Liver (tissue), 3 donors: ENCODE data around the gene BCAS4.

Experiments
- EGR1 ChIP-seq, 2 donors: IDR thresholded peaks; 2 replicates each; pipeline ENCODE4 v1.6.1; 2016 to 2018; ENCODE audit warnings: antibody characterized with exemption in 2 of 2, low read depth in 2 of 2
- FOXA1 ChIP-seq: IDR thresholded peaks from 2 replicates; pipeline ENCODE4 v1.6.1; 2016; ENCODE audit warnings: antibody characterized with exemption
- GABPA ChIP-seq, 2 donors: IDR thresholded peaks in 1 of 2; conservative IDR thresholded peaks in 1 of 2; 2 replicates each; pipeline ENCODE4 v1.6.1; 2016; ENCODE audit warnings: antibody characterized with exemption in 2 of 2, mild to moderate bottlenecking in 1 of 2, moderate library complexity in 1 of 2
- JUND ChIP-seq, 2 donors: IDR thresholded peaks; 2 replicates each; pipeline ENCODE4 v1.6.1; 2016; ENCODE audit warnings: antibody characterized with exemption in 2 of 2
- MAX ChIP-seq: IDR thresholded peaks from 2 replicates; pipeline ENCODE4 v1.6.1; 2016; ENCODE audit warnings: antibody characterized with exemption
- REST ChIP-seq: IDR thresholded peaks from 2 replicates; pipeline ENCODE4 v1.6.1; 2016; ENCODE audit warnings: antibody characterized with exemption, mild to moderate bottlenecking
- RXRA ChIP-seq, 2 donors: IDR thresholded peaks; 2 replicates each; pipeline ENCODE4 v1.6.1; 2017 to 2018; ENCODE audit warnings: antibody characterized with exemption in 2 of 2, mild to moderate bottlenecking in 1 of 2
- SP1 ChIP-seq: IDR thresholded peaks from 2 replicates; pipeline ENCODE4 v1.6.1; 2018; ENCODE audit warnings: antibody characterized with exemption, mild to moderate bottlenecking
- TAF1 ChIP-seq: conservative IDR thresholded peaks from 2 replicates; pipeline ENCODE4 v1.6.1; 2016; ENCODE audit warnings: antibody characterized with exemption, mild to moderate bottlenecking
- YY1 ChIP-seq: IDR thresholded peaks from 2 replicates; pipeline ENCODE4 v1.6.1; 2016; ENCODE audit warnings: antibody characterized with exemption, mild to moderate bottlenecking
- ZBTB33 ChIP-seq: IDR thresholded peaks from 2 replicates; pipeline ENCODE4 v1.6.1; 2016; ENCODE audit warnings: antibody characterized with exemption
- TF ChIP-seq, protein P1 (sequence below): fragments of 150-350 bp; IDR thresholded peaks from 2 replicates; pipeline ENCODE4 v1.5.1; 2017; ENCODE audit warnings: improper control_type of control experiment, low read depth, low read length; ENCODE audit not compliant: missing input control
- TF ChIP-seq, protein P2 (sequence below): IDR thresholded peaks from 2 replicates; pipeline ENCODE4 v1.6.1; 2016; ENCODE audit warnings: antibody characterized with exemption
- donor health status: healthy.
- donor health status: healthy.

- TF ChIP-seq, protein P1, sequence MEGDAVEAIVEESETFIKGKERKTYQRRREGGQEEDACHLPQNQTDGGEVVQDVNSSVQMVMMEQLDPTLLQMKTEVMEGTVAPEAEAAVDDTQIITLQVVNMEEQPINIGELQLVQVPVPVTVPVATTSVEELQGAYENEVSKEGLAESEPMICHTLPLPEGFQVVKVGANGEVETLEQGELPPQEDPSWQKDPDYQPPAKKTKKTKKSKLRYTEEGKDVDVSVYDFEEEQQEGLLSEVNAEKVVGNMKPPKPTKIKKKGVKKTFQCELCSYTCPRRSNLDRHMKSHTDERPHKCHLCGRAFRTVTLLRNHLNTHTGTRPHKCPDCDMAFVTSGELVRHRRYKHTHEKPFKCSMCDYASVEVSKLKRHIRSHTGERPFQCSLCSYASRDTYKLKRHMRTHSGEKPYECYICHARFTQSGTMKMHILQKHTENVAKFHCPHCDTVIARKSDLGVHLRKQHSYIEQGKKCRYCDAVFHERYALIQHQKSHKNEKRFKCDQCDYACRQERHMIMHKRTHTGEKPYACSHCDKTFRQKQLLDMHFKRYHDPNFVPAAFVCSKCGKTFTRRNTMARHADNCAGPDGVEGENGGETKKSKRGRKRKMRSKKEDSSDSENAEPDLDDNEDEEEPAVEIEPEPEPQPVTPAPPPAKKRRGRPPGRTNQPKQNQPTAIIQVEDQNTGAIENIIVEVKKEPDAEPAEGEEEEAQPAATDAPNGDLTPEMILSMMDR = no peak
- TF ChIP-seq TAF1 (no peak), REST (no peak), YY1 (no peak), ZBTB33 (no peak), JUND (IDR thresholded peaks at IDR 0.05) (no peak), EGR1 (IDR thresholded peaks at IDR 0.05; ENCODE audit: low read depth in 2 of 2) (no peak), RXRA (IDR thresholded peaks at IDR 0.05) (no peak), SP1 (no peak), FOXA1 (no peak), MAX (no peak), GABPA (IDR thresholded peaks at IDR 0.05 in 1 of 2, conservative IDR thresholded peaks at IDR 0.05 in 1 of 2) (no peak)
- TF ChIP-seq, protein P2, sequence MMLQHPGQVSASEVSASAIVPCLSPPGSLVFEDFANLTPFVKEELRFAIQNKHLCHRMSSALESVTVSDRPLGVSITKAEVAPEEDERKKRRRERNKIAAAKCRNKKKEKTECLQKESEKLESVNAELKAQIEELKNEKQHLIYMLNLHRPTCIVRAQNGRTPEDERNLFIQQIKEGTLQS = no peak
These were observed 42.9 kb downstream of the BCAS4 start for GRCh38 chr20:50837532-50838321.
